Ectodermal cell (in vitro differentiated cells): ENCODE results near the gene SMOC2.

Source experiments
- H3K27ac ChIP-seq: 2 replicates; pipeline ENCODE4 v1.7.0; 2013; ENCODE audit warnings: mild to moderate bottlenecking, low read depth, low read length; ENCODE audit not compliant: insufficient read depth, poor library complexity, severe bottlenecking
- H3K27me3 ChIP-seq: 2 replicates; pipeline ENCODE4 v1.7.0; 2013; ENCODE audit warnings: mild to moderate bottlenecking, low read length; ENCODE audit not compliant: insufficient read depth, control insufficient read depth, poor library complexity, severe bottlenecking
- H3K36me3 ChIP-seq: one replicate; pipeline ENCODE4 v1.7.0; 2013; ENCODE audit warnings: low read length; ENCODE audit not compliant: control insufficient read depth, insufficient read depth
- H3K4me1 ChIP-seq: one replicate; pipeline ENCODE4 v1.7.0; 2013; ENCODE audit warnings: low read length; ENCODE audit not compliant: control insufficient read depth, insufficient read depth
- H3K4me3 ChIP-seq: 2 replicates; pipeline ENCODE4 v1.7.0; 2013; ENCODE audit warnings: low read depth, low read length, control low read depth; ENCODE audit not compliant: insufficient read depth
- H3K9me3 ChIP-seq: 2 replicates; pipeline ENCODE4 v1.7.0; 2013; ENCODE audit warnings: mild to moderate bottlenecking, low read length, moderate library complexity; ENCODE audit not compliant: control insufficient read depth
- WGBS, 2 experiments: methylation state at CpG; one replicate each; pipeline ENCODE4 v1.1.7; 2013; ENCODE audit warnings: missing lambda C conversion rate in 2 of 2; 5-methylcytosine and 5-hydroxymethylcytosine counted together

Gene SMOC2

GRCh38 chr6:168589275-168589674, 148.3 kb downstream of the SMOC2 start:
- Histone ChIP-seq H3K4me1 (no peaks in the 10 kb centered on the region), H3K27me3 (no peaks in the 10 kb centered on the region), H3K27ac (no peak overlapping the region), H3K36me3 (no peaks in the 10 kb centered on the region), H3K9me3 (no peaks in the 10 kb centered on the region), H3K4me3 (no peak overlapping the region)
- WGBS, 2 experiments: 86% methylated on average over 1 of the region's 2 CpGs

GRCh38 chr6:168590406-168590805, 149.4 kb downstream of the SMOC2 start:
- 95 to 98% methylated on average over 7 to 8 of the region's 10 CpGs for WGBS, 2 experiments
- no peaks in the 10 kb centered on the region for H3K9me3 ChIP-seq
- no peaks in the 10 kb centered on the region for H3K36me3 ChIP-seq
- H3K4me3 ChIP-seq: no peak overlapping the region
- H3K4me1 ChIP-seq: no peaks in the 10 kb centered on the region
- H3K27ac ChIP-seq: no peak overlapping the region
- H3K27me3 ChIP-seq: no peaks in the 10 kb centered on the region

- no peaks in the 10 kb centered on the region for H3K27me3 ChIP-seq
- no peaks in the 10 kb centered on the region for H3K4me1 ChIP-seq
- H3K27ac ChIP-seq: no peak overlapping the region
- no peaks in the 10 kb centered on the region for H3K36me3 ChIP-seq
- no peaks in the 10 kb centered on the region for H3K9me3 ChIP-seq
- H3K4me3 ChIP-seq: no peak overlapping the region
- 79 to 83% methylated on average over 11 of the region's 11 CpGs for WGBS, 2 experiments
These were observed 155.4 kb downstream of the SMOC2 start for GRCh38 chr6:168596344-168596743.

- Histone ChIP-seq H3K4me3 (no peak overlapping the region), H3K27me3 (no peaks in the 10 kb centered on the region), H3K27ac (no peak overlapping the region), H3K36me3 (no peaks in the 10 kb centered on the region), H3K4me1 (no peaks in the 10 kb centered on the region), H3K9me3 (no peaks in the 10 kb centered on the region)
- WGBS, 2 experiments: 89% methylated on average over 8 of the region's 8 CpGs
These were observed 156.5 kb downstream of the SMOC2 start for GRCh38 chr6:168597471-168597875.

GRCh38 chr6:168598251-168599117, 157.5 kb downstream of the SMOC2 start:
- Histone ChIP-seq H3K4me3 (no peak overlapping the region), H3K27me3 (no peaks in the 10 kb centered on the region), H3K36me3 (no peaks in the 10 kb centered on the region), H3K27ac (no peak overlapping the region), H3K4me1 (no peaks in the 10 kb centered on the region), H3K9me3 (no peaks in the 10 kb centered on the region)
- 93% methylated on average over 32 of the region's 32 CpGs for WGBS, 2 experiments

GRCh38 chr6:168599118-168599494, 158.1 kb downstream of the SMOC2 start:
- no peaks in the 10 kb centered on the region for H3K9me3 ChIP-seq
- H3K4me1 ChIP-seq: no peaks in the 10 kb centered on the region
- no peaks in the 10 kb centered on the region for H3K27me3 ChIP-seq
- WGBS, 2 experiments: 80 to 81% methylated on average over 4 of the region's 4 CpGs
- no peaks in the 10 kb centered on the region for H3K36me3 ChIP-seq
- H3K4me3 ChIP-seq: no peak overlapping the region
- no peak overlapping the region for H3K27ac ChIP-seq

- Histone ChIP-seq H3K4me1 (no peaks in the 10 kb centered on the region), H3K36me3 (no peaks in the 10 kb centered on the region), H3K4me3 (no peak overlapping the region), H3K27me3 (no peaks in the 10 kb centered on the region), H3K9me3 (no peaks in the 10 kb centered on the region), H3K27ac (no peak overlapping the region)
- 92 to 93% methylated on average over 11 of the region's 11 CpGs for WGBS, 2 experiments
These were observed 158.9 kb downstream of the SMOC2 start for GRCh38 chr6:168599769-168600330.

- WGBS, 2 experiments: 96 to 97% methylated on average over 11 of the region's 11 CpGs
- H3K27ac ChIP-seq: no peak overlapping the region
- no peaks in the 10 kb centered on the region for H3K27me3 ChIP-seq
- no peak overlapping the region for H3K4me3 ChIP-seq
- H3K9me3 ChIP-seq: no peaks in the 10 kb centered on the region
- H3K36me3 ChIP-seq: no peaks in the 10 kb centered on the region
- no peaks in the 10 kb centered on the region for H3K4me1 ChIP-seq
These were observed 159.4 kb downstream of the SMOC2 start for GRCh38 chr6:168600381-168600780.

GRCh38 chr6:168601111-168601510, 160.1 kb downstream of the SMOC2 start:
- Histone ChIP-seq H3K9me3 (no peaks in the 10 kb centered on the region), H3K27ac (no peak overlapping the region), H3K36me3 (no peaks in the 10 kb centered on the region), H3K4me3 (no peak overlapping the region), H3K27me3 (no peaks in the 10 kb centered on the region), H3K4me1 (no peaks in the 10 kb centered on the region)
- WGBS, 2 experiments: 95% methylated on average over 17 of the region's 17 CpGs

GRCh38 chr6:168601546-168601945, 160.6 kb downstream of the SMOC2 start:
- H3K9me3 ChIP-seq: no peaks in the 10 kb centered on the region
- no peak overlapping the region for H3K27ac ChIP-seq
- H3K4me3 ChIP-seq: no peak overlapping the region
- H3K27me3 ChIP-seq: no peaks in the 10 kb centered on the region
- H3K36me3 ChIP-seq: no peaks in the 10 kb centered on the region
- H3K4me1 ChIP-seq: no peaks in the 10 kb centered on the region
- WGBS, 2 experiments: 93 to 94% methylated on average over 10 of the region's 10 CpGs
